Brain microvascular endothelial cell (primary cell): ENCODE data around the gene GPR135.

Experiments used
- DNase-seq: peaks from one replicate; pipeline ENCODE4 v3.0.0-alpha.2; 2020
- H3K27ac ChIP-seq: fragments of 250-450 bp; sonication (Bioruptor Pico); 2 replicates; pipeline ENCODE4 v1.5.1; 2020; ENCODE audit warnings: mild to moderate bottlenecking, moderate library complexity
- H3K27me3 ChIP-seq: fragments of 250-450 bp; sonication (Bioruptor Pico); replicated peaks from 2 replicates; pipeline ENCODE4 v1.5.1; 2020; ENCODE audit warnings: mild to moderate bottlenecking
- H3K36me3 ChIP-seq: fragments of 250-450 bp; sonication (Bioruptor Pico); replicated peaks from 2 replicates; pipeline ENCODE4 v1.5.1; 2020; ENCODE audit warnings: mild to moderate bottlenecking
- H3K4me3 ChIP-seq: 2 replicates; pipeline ENCODE4 v1.5.1; 2011; ENCODE audit warnings: low read depth, mild to moderate bottlenecking, control low read depth, low read length, moderate library complexity
- CTCF ChIP-seq: IDR thresholded peaks from 2 replicates; pipeline ENCODE4 v1.5.1; 2011; ENCODE audit warnings: low read depth, mild to moderate bottlenecking, moderate library complexity, low read length, control low read depth, inconsistent platforms; ENCODE audit errors: missing control alignments
- in situ Hi-C: cut with HindIII; loops from 2 replicates; pipeline ENCODE4 v1.10.0; 2017; ENCODE audit warnings: low sequenced_read_pairs, low pct_ligation_motif_present

Gene GPR135

GRCh38 chr14:59465316-59466135 is at the start of gene GPR135:
GPR135 (minus strand) TSS chr14:59465380; CDS start chr14:59465226, 154 bp downstream.
- Histone ChIP-seq H3K27ac (peak within 1 kb of the TSS; percentile 14), H3K36me3 (peaks cover 4% of the 10 kb centered on the region), H3K27me3 (no peaks in the 10 kb centered on the region), H3K4me3 (peak within 1 kb of the TSS; percentile 65)
- in situ Hi-C loops, result no loop called here
- no peak for DNase-seq
- TF ChIP-seq CTCF, result no peak

DNA sequence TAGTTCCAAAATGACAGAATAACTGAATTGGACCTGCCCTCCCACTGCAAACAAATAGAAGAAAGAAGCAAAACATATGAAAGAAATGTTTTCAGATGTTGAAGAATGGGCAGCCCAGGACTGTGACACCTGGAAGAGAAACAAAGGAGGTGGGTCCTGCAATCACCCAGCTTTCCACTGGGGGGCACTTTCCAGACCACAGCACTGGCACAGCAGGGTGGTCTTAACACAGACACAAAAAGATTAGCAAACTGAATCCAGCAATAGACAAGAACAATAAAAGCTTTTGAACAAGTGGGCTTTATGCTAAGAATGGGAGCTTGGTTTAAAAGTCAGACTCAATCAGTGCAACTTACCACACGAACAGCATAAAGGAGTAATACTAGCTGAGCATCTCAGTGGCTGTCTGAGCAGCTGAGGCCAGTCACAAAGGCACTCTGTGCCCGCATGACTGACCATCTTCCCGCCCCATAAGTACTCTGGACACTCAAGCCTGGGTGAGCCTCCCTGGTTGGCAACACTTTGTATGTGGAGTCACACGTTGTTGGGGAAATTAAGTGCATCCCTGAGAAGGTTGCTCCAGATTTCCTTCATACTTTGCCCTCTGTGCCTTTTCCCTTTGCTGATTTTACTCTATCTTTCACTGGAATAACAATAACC is 46.9 kb upstream of the GPR135 start:
- H3K36me3 ChIP-seq, result no peaks in the 10 kb centered on the region
- peak; percentile 81 for TF ChIP-seq CTCF
- no peak overlapping the region for H3K4me3 ChIP-seq
- H3K27me3 ChIP-seq, result no peaks in the 10 kb centered on the region
- no peak overlapping the region for H3K27ac ChIP-seq
- no peak for DNase-seq
- in situ Hi-C loops, result no loop called here

- in situ Hi-C loops, result no loop called here
- Histone ChIP-seq H3K27me3 (no peaks in the 10 kb centered on the region), H3K27ac (no peak overlapping the region), H3K4me3 (no peak overlapping the region), H3K36me3 (no peaks in the 10 kb centered on the region)
- DNase-seq, result no peak
- TF ChIP-seq CTCF, result no peak
These were observed 45.8 kb upstream of the GPR135 start for GRCh38 chr14:59510966-59511365.

- Histone ChIP-seq H3K27ac (no peak overlapping the region), H3K4me3 (no peak overlapping the region), H3K27me3 (no peaks in the 10 kb centered on the region), H3K36me3 (no peaks in the 10 kb centered on the region)
- in situ Hi-C loops, result no loop called here
- TF ChIP-seq CTCF, result no peak
- peak; percentile 36 for DNase-seq
These were observed 44.8 kb upstream of the GPR135 start for GRCh38 chr14:59510001-59510400.

GRCh38 chr14:59509101-59509500 is 43.9 kb upstream of the GPR135 start:
- H3K4me3 ChIP-seq, result no peak overlapping the region
- TF ChIP-seq CTCF, result no peak
- H3K36me3 ChIP-seq, result peaks cover 1% of the 10 kb centered on the region
- H3K27ac ChIP-seq, result no peak overlapping the region
- in situ Hi-C loops, result no loop called here
- no peaks in the 10 kb centered on the region for H3K27me3 ChIP-seq
- no peak for DNase-seq

GRCh38 chr14:59507752-59508103 is 42.5 kb upstream of the GPR135 start:
- in situ Hi-C loops, result no loop called here
- DNase-seq, result no peak
- Histone ChIP-seq H3K36me3 (peaks cover 5% of the 10 kb centered on the region), H3K4me3 (no peak overlapping the region), H3K27ac (no peak overlapping the region), H3K27me3 (no peaks in the 10 kb centered on the region)
- TF ChIP-seq CTCF, result no peak
